ENCODE data around the gene MYBL2. TPM values are rescaled to one million over a fixed set of nuclear protein-coding genes. Genes with fewer than 3 reads are reported as not detected.

MYBL2 gene
- total RNA-seq, 1 donor from 2014 or later = under 0.01 TPM

DNA sequence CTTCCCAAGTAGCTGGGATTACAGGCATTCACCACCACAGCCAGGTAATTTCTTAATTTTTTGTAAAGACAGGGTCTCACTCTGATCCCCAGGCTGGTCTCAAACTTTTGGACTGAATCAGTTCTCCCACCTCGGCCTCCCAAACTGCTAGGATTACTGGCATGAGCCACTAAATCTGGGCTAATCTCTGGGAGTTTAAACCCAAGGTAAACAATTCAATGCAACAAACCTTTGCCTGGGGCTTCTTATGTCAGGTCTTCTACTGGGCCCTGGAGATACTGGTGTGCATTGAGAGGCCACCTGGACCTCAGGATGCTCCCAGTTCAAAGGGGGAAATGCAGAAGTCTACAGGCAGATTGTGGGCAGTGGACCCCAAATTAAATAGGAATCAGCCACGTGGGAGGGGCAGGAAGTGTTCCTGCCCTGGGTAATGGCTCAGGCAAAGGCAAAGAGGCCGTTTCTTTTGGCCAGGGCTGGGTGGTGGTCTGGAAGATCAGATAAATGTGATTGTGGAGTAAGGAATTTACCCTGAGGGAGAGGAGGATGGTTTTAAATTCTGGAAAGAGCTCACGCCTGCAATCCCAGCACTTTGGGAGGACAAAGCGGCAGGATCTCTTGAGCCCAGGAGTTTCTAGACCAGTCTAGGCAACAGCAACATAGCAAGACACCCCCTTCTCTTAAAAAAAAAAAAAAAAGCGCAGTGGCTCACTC, 1.3 kb upstream of the MYBL2 start:
- no peaks in the 10 kb centered on the region for H3K27me3 ChIP-seq (ENCODE audit: control insufficient read depth, insufficient read depth, low read length)
- H3K4me3 ChIP-seq (ENCODE audit: low read depth, low read length) = no peak overlapping the region
- TF ChIP-seq, protein P1, sequence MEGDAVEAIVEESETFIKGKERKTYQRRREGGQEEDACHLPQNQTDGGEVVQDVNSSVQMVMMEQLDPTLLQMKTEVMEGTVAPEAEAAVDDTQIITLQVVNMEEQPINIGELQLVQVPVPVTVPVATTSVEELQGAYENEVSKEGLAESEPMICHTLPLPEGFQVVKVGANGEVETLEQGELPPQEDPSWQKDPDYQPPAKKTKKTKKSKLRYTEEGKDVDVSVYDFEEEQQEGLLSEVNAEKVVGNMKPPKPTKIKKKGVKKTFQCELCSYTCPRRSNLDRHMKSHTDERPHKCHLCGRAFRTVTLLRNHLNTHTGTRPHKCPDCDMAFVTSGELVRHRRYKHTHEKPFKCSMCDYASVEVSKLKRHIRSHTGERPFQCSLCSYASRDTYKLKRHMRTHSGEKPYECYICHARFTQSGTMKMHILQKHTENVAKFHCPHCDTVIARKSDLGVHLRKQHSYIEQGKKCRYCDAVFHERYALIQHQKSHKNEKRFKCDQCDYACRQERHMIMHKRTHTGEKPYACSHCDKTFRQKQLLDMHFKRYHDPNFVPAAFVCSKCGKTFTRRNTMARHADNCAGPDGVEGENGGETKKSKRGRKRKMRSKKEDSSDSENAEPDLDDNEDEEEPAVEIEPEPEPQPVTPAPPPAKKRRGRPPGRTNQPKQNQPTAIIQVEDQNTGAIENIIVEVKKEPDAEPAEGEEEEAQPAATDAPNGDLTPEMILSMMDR (IDR thresholded peaks at IDR 0.05; ENCODE audit: insufficient read depth, low read length, severe bottlenecking) = no peak
- no peaks in the 10 kb centered on the region for H3K36me3 ChIP-seq (ENCODE audit: control insufficient read depth, insufficient read depth, low read length)
- FAIRE-seq (no peak), DNase-seq (ENCODE audit: low read depth) (no peak)

DNA sequence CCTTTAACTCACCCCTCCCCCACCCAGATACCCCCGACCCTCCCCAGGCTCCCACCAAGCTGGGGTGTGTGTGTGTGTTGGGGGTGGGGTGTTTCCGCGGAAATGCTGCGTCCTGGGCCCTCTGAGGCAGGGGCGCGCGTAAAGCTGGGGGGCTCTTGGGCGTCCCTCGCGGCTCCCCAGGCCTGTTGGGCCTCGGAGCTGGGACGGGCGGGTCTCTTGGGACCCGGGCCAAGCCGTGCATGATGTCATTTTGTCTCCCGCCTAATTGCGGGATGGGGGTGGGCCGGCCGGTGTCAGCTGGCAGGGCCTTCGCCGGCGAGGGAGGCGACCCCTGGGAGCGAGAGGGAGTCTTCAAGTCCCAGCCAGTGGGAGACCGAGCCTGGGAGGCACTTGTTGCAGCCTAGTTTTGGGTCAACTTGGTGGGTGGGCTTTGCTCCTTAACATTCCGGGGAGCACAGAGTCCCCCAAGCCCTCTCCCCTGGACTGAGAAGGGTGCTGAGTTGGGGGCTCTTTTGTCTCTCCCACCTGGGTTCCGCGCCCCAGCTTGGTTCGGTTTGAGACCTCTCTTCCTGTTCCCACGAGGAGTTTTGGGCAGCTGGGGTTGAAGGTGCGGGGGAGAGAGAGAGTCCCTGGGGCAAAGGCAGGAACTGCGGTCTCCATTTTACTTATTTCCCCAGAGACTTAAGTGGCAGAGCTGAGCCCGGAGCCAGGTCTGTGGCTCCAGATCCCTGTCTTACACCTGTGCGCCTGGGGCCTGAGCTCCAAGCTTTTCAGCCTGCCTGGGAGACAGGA, 623 bp downstream of the MYBL2 start:
- Histone ChIP-seq H3K27me3 (ENCODE audit: control insufficient read depth, insufficient read depth, low read length) (no peaks in the 10 kb centered on the region), H3K36me3 (ENCODE audit: control insufficient read depth, insufficient read depth, low read length) (no peaks in the 10 kb centered on the region), H3K4me3 (ENCODE audit: low read depth, low read length) (peak overlapping the region; percentile 47)
- DNase-seq (ENCODE audit: low read depth) (no peak), FAIRE-seq (no peak)
- TF ChIP-seq, protein P1 (IDR thresholded peaks at IDR 0.05; ENCODE audit: insufficient read depth, low read length, severe bottlenecking) = no peak

DNA sequence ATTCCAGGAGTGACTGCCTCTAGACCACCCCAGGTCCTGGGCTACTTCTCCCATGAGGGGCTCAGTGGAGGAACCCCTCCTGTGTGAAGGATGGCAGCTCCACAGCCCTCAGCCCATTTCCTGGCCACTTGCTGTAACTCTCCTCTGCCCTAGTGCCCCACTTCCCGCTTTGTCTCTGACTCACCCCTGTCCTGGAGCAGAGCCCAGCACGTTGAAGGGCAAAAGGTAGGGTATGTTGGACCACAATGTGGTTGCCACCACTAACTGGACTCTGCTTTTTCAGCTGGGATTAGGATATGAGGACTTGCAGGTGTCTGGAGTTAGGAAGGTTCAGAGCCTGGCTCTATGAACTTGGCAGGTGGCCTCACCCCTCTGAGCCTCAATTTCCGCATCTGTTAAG, 2.4 kb downstream of the MYBL2 start:
- FAIRE-seq (no peak), DNase-seq (ENCODE audit: low read depth) (peak; percentile 28)
- H3K4me3 ChIP-seq (ENCODE audit: low read depth, low read length) = no peak overlapping the region
- H3K36me3 ChIP-seq (ENCODE audit: control insufficient read depth, insufficient read depth, low read length) = no peaks in the 10 kb centered on the region
- no peaks in the 10 kb centered on the region for H3K27me3 ChIP-seq (ENCODE audit: control insufficient read depth, insufficient read depth, low read length)
- TF ChIP-seq, protein P1 (IDR thresholded peaks at IDR 0.05; ENCODE audit: insufficient read depth, low read length, severe bottlenecking) = no peak

DNA sequence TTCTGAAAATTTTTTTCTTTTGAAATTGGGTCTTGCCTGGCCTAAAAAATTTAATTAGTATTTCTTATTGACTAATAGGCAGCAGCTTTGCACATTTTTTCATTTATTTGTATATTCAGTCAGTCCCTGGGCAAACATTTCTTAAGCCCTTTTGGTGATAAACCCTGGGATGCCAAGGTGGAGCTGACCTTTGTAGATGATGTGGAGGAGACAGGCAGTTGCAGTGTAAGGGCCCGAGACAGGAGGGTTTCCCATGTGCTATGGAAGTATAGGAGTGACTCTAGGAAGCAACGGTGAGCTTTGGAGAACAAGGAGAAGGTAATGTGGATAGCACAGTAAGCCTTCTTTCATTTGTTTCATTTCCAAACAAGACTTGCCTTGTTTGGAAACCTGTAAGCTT, 3.5 kb downstream of the MYBL2 start:
- DNase-seq (ENCODE audit: low read depth) = no peak
- no peak for FAIRE-seq
- H3K36me3 ChIP-seq (ENCODE audit: control insufficient read depth, insufficient read depth, low read length) = no peaks in the 10 kb centered on the region
- H3K27me3 ChIP-seq (ENCODE audit: control insufficient read depth, insufficient read depth, low read length) = no peaks in the 10 kb centered on the region
- no peak overlapping the region for H3K4me3 ChIP-seq (ENCODE audit: low read depth, low read length)
- TF ChIP-seq, protein P1 (IDR thresholded peaks at IDR 0.05; ENCODE audit: insufficient read depth, low read length, severe bottlenecking) = no peak

DNA sequence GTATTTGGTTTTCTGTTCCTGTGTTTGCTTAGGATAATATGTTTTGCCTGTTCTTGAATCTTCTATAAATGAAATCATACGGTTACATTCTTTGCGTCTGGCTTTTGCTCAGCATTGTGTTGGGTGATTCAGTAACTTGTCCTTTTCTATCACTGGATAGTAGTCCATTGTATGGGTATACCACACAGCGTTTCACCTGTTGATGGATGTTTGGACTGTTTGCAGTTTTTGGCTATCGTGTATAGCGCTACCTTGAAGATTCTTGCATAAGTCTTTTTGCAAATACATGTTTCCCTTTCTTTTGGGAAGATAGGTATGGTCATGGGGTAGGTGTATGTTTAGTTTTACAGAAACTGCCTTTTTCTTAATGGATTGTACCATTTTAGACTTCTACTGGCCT, 9.5 kb downstream of the MYBL2 start:
- FAIRE-seq = no peak

More for the DNA sequence above, 9.5 kb downstream of the MYBL2 start:
- DNase-seq (ENCODE audit: low read depth) = no peak
- no peaks in the 10 kb centered on the region for H3K27me3 ChIP-seq (ENCODE audit: control insufficient read depth, insufficient read depth, low read length)
- H3K4me3 ChIP-seq (ENCODE audit: low read depth, low read length) = no peak overlapping the region
- TF ChIP-seq, protein P1 (IDR thresholded peaks at IDR 0.05; ENCODE audit: insufficient read depth, low read length, severe bottlenecking) = no peak
- H3K36me3 ChIP-seq (ENCODE audit: control insufficient read depth, insufficient read depth, low read length) = no peaks in the 10 kb centered on the region
